HG03469 (cell line): ENCODE measurements around the gene SKIC2.
A peak's percentile ranks its signal among the peaks of the same experiment; 100 is the strongest.
"Not testable (repeated sequence)": the region's sequence is repeated elsewhere in the genome, so short reads cannot be mapped to it uniquely, and the experiment has no call there.

Source experiments
- ATAC-seq: cut with Tn5 transposase; IDR thresholded peaks from one replicate; pipeline ENCODE4 v1.9.1; 2021; ENCODE audit warnings: mild to moderate bottlenecking, moderate library complexity, moderate number of reproducible peaks; ENCODE audit not compliant: unreplicated experiment

SKIC2 gene

DNA sequence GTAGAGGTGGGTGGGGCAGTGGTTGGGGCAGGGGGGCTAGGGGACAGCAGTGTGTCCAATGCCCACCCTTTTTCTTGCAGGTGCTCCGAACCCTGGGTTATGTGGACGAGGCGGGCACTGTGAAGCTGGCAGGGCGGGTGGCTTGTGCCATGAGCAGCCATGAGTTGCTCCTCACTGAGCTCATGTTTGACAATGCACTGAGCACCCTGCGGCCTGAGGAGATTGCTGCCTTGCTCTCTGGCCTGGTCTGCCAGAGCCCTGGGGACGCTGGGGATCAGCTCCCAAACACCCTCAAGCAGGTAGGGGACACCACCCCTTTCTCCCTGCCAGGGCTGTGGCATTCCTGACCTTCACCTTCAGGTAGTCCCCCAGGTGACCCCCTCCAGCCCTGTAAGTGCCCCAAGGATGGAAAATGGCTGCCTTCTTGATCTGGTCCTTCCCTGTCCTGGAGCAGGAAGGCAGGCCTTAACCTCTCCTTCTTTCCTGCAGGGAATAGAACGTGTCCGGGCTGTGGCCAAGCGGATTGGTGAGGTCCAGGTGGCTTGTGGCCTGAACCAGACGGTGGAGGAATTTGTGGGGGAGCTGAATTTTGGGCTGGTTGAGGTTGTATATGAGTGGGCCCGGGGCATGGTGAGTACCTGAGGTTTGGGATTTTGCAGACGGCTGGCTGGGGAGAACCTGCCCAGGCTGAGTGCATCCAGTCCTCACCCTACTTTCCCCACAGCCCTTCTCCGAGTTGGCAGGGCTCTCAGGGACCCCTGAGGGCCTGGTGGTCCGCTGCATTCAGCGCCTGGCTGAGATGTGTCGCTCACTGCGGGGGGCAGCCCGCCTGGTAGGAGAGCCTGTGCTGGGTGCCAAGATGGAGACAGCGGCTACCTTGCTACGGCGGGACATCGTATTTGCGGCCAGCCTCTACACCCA is 10.1 kb downstream of the SKIC2 start:
- ATAC-seq, result no peak

GRCh38 chr6:31969712-31970603 is 11.0 kb downstream of the SKIC2 start:
- ATAC-seq, result no peak

DNA sequence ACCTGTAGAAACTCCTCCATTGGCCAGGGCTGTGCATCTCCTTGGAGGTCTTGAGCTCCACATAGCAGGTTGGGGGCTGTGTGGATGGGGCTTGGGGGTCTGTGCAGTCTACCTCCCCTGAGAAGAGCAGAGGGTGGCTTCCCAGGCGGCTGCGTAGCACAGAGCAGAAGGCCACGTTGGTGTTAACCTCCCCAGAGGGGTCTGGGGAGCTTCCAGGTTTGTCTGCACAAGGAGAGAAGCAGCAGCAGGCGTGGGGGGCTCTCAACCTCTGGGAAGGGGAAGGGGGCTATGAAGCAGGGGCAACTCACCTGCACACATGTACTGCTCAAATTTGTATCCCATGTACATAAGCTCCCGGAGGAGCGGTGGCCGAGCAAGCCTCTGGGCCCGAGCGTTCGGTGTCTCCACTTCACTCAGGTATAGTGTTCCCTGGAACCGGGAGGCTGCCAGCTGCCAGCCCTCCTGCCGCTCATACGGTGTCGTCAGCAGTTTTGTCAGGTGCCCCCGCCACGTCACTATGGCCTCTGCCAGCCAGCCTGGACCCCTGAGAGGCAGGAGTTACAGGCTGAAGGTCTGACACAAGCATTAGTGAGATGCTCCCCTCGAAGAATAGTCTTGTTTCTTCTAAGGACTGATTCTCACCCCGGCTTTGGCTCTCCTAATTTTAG is 11.8 kb downstream of the SKIC2 start:
- no peak for ATAC-seq

GRCh38 chr6:31971279-31971992 is 12.5 kb downstream of the SKIC2 start:
- ATAC-seq, result no peak

DNA sequence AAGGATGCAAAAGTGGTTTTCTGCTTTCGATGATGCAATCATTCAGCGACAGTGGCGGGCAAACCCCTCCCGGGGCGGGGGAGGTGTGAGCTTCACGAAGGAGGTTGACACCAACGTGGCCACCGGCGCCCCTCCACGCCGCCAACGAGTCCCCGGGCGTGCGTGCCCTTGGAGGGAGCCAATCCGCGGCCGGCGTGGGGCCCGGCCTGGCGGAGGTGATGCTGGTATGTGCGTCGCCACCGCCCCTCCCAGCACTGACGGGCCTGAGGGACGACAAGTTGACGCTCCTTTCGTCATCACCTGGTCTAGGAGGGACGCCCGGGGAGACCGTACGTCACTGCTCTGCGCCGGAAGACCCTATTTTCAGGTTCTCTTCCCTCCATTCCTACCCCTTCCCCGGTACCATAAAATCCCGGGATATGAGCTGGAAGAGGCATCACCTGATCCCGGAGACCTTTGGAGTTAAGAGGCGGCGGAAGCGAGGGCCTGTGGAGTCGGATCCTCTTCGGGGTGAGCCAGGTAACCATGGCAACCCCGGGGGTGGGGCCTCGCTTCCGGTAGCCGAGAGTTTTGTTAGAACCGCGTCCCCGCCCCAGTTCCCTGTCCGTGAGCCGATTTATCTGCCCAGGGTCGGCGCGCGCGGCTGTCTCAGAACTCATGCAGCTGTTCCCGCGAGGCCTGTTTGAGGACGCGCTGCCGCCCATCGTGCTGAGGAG is 13.2 kb downstream of the SKIC2 start, which contains the start of gene DXO:
DXO (minus strand) TSS at position 146 of the 716 bp plus-strand sequence. CDS start 463 bp downstream, outside the sequence.
- peak; percentile 69 for ATAC-seq

DNA sequence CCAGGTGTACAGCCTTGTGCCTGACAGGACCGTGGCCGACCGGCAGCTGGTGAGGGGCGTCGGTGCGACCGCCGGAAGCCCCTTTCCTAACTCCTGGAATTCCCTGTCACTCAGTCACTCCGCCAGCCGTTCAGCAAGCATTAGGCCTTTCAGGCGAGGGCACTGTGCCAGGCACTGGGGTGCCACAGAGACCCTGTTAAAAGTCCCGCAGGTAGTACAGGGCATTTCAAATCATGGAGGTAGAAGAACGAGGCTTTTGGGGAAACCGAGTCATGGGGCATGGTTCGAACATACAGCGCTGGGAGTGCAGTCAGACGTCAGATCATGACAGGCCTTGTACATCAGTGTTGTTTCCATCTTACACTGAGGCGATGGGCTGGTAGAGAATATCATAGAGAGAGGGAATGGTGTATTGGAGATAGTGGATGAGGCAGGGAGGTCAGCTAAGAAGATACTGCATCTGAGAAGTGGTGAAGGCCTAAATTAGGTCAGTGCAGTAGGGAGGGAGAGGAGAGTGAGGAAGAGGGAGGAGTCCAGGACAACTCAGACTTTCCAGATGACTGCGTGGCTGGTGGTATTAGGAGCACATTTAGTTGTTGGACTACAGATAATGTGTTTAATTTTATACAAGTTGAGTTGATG is 13.9 kb downstream of the SKIC2 start:
- no peak for ATAC-seq

GRCh38 chr6:31976065-31976464 is 17.1 kb downstream of the SKIC2 start:
- ATAC-seq, result not testable (repeated sequence)

DNA sequence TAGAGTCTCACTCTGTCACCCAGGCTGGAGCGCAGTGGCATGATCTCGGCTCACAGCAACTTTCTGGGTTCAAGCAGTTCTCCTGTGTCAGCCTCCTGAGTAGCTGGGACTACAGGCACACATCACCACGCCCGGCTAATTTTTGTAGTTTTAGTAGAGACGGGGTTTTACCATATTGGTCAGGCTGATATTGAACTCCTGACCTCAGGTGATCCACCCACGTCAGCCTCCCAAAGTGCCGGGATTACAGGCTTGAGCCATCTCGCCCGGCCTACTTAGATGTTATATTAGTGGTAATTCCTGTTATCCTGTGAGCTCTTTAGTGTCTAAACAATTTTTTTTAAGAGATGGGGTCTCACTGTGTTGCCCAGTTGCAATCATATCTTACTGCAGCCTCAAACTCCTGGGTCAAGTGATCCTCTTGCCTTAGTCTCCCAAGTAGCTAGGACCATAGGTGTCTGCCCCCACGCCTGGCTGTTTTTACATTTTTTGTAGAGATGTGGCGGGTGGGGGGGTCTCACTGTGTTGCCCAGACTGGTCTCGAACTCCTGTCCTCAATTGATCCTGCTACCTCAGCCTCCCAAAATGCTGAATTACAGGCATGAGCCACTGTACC is 18.9 kb downstream of the SKIC2 start:
- ATAC-seq, result no peak

DNA sequence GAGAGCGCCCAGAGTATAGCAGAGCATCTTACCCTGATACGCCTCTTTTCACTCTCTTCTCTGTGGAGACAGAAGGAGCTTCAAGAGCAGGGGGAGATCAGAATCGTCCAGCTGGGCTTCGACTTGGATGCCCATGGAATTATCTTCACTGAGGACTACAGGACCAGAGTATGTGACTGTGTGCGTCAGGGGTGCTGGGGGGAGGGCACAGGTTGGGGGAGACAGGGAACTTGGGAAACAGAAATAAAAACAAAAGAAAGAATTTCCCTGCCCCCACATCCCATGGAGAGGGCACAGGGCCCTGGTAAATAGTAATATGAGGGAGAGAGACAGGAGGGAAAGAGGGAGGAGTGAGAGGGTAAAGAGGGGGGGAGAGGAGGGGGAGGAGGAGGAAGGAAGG is 19.9 kb downstream of the SKIC2 start:
- ATAC-seq, result no peak

DNA sequence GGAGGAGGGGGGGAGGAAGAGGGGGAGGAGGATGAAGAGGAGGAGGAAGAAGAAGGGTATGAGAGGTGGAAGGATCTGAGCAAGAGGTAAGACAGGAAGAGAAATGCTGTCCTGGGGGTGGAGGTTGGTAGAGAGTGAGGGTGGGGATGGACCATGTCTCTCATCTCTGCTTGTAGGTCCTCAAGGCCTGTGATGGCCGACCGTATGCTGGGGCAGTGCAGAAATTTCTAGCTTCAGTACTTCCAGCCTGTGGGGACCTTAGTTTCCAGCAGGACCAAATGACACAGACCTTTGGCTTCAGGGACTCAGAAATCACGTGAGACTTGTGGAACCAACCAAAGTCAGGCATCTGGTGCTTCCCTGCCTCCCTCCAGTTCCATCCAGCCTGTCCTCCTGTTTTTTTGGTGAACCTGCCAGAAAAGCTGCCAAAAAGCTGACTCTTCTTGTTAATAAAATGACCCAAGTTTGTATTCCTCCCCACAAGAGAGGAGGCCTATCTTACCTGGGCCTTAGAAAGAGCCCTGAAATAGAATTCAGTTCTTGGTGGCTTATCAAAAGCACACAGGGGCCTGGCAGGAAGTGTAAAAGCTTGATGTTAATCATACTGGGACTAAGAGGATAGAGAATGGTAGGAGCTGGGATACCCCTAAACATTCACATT is 20.4 kb downstream of the SKIC2 start:
- ATAC-seq, result no peak

DNA sequence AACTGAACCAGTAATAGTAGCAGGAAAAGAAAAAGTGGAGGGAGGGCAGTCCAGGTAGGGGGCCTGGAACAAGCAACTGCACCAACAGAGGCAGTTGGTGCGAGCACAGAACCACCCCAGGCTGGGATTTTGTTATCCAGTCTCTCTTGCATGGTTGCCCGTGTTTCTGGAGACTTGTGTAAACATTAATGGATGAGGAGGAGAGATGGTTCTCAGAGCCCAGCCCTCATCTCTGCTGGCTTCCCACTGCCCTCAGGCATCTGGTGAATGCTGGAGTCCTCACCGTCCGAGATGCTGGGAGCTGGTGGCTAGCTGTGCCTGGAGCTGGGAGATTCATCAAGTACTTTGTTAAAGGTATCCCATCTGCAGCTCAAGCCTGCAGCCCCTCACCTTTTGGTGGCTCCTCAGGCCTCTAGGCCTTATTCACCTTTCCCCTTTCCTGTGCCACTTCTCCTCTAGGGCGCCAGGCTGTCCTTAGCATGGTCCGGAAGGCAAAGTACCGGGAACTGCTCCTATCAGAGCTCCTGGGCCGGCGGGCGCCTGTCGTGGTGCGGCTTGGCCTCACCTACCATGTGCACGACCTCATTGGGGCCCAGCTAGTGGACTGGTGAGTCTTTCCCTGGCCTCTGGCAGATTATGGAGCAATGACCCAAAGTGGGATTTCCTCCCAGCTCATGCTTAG is 21.4 kb downstream of the SKIC2 start:
- ATAC-seq, result not testable (repeated sequence)

DNA sequence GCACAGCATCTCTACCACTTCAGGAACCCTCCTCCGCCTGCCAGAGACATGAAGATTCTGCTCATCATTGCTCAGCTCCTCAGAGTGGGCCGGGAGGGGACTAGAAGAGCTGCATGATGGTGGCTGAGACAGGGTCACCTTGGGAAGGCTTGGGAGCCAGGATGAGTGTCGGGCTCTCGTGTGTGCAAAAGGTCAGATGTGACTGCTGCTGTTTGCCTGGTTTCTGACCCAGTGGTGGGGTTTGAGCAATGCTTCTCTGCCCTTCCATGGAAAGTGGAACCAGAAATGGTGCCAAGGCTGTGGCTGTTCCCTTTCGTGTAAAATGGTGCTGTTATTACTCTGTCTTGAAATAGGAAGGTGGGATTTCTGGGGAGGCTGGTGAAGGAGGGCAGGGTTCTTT is 22.0 kb downstream of the SKIC2 start:
- ATAC-seq, result not testable (repeated sequence)

DNA sequence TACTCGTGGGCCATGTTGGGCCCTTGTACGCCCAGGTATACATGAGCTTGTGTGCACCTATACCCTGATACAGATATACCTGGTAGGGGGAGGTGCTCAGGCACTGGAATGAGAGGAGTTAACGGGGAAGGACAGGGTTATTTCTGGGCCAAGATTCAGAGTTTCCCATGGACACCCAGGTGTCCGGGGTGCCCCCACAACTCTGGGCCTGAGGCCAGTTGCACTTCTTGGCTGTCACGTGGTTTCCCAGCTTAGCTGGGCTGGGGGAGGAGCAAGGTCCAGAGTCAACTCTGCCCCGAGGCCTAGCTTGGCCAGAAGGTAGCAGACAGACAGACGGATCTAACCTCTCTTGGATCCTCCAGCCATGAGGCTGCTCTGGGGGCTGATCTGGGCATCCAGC is 22.8 kb downstream of the SKIC2 start, which contains the start of gene C4A:
C4A (plus strand) TSS at position 314 of the 400 bp plus-strand sequence; CDS start at position 365, 51 bp downstream.
- ATAC-seq, result not testable (repeated sequence)

- not testable (repeated sequence) for ATAC-seq
Measured at GRCh38 chr6:31989363-31989762, 30.4 kb downstream of the SKIC2 start.

DNA sequence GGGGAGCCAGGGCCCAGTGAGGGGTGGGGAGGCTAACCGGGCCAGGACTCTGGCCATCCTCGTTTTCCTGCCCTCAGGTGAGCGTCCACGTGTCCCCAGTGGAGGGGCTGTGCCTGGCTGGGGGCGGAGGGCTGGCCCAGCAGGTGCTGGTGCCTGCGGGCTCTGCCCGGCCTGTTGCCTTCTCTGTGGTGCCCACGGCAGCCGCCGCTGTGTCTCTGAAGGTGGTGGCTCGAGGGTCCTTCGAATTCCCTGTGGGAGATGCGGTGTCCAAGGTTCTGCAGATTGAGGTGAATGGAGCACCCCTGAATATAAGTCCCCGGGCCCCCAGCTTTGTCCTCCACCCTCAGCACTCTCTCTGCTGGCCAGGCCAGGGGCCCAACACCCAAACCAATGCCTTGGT is 35.4 kb downstream of the SKIC2 start:
- not testable (repeated sequence) for ATAC-seq

DNA sequence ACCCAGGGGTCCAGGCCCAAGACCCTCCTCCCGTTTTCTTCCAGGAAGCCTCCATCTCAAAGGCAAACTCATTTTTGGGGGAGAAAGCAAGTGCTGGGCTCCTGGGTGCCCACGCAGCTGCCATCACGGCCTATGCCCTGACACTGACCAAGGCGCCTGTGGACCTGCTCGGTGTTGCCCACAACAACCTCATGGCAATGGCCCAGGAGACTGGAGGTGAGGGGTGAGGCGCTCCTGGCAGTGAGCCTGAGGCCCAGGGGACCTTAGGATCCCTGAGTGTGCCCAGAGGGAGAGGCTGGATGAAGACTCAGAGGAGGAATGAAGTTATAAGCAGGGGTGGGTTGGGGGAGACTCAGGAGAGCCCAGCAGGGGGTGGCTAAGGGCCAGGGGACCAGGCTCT is 37.4 kb downstream of the SKIC2 start:
- not testable (repeated sequence) for ATAC-seq

GRCh38 chr6:32002546-32003268 is 43.7 kb downstream of the SKIC2 start:
- not testable (repeated sequence) for ATAC-seq
